ENCODE data around the gene IL17C. TPM values are rescaled to one million over a fixed set of nuclear protein-coding genes. Genes with fewer than 3 reads are reported as not detected.

IL17C gene
- total and polyA plus RNA-seq, 10 of the 15 experiments (the other 5 are each of a cell fraction or from before 2014, with no cell fraction given), result not detected

- POLR2A ChIA-PET, result no interaction called here
- TF ChIP-seq PAX5 (IDR thresholded peaks at IDR 0.05; ENCODE audit: borderline replicate concordance, low read depth, low read length) (no peak), IRF5 (IDR thresholded peaks at IDR 0.05; ENCODE audit: borderline replicate concordance) (no peak), MTA3 (IDR thresholded peaks at IDR 0.05; ENCODE audit: borderline replicate concordance, low read length) (no peak), BMI1 (IDR thresholded peaks at IDR 0.05; ENCODE audit: borderline replicate concordance) (no peak), TAF1 (IDR thresholded peaks at IDR 0.05; ENCODE audit: borderline replicate concordance, low read depth, low read length) (no peak), YY1 (IDR thresholded peaks at IDR 0.05; ENCODE audit: low read depth, low read length) (no peak), ZNF24 (IDR thresholded peaks at IDR 0.05) (no peak), POLR2A (IDR thresholded peaks at IDR 0.05; ENCODE audit: low read depth, low read length) (no peak), MAX (IDR thresholded peaks at IDR 0.05; ENCODE audit: low read depth, low read length) (no peak), HCFC1 (IDR thresholded peaks at IDR 0.05; ENCODE audit: low read length) (no peak), CREM (IDR thresholded peaks at IDR 0.05; ENCODE audit: low read depth) (no peak), LARP7 (IDR thresholded peaks at IDR 0.05) (no peak), CHD2 (IDR thresholded peaks at IDR 0.05; ENCODE audit: borderline replicate concordance, low read depth, low read length) (no peak), FOXM1 (IDR thresholded peaks at IDR 0.05; ENCODE audit: low read depth, low read length) (no peak), POLR2AphosphoS2 (IDR thresholded peaks at IDR 0.05; ENCODE audit: low read depth, low read length) (no peak), ESRRA (IDR thresholded peaks at IDR 0.05; ENCODE audit: low read length) (no peak)
- TF ChIP-seq, protein P1, sequence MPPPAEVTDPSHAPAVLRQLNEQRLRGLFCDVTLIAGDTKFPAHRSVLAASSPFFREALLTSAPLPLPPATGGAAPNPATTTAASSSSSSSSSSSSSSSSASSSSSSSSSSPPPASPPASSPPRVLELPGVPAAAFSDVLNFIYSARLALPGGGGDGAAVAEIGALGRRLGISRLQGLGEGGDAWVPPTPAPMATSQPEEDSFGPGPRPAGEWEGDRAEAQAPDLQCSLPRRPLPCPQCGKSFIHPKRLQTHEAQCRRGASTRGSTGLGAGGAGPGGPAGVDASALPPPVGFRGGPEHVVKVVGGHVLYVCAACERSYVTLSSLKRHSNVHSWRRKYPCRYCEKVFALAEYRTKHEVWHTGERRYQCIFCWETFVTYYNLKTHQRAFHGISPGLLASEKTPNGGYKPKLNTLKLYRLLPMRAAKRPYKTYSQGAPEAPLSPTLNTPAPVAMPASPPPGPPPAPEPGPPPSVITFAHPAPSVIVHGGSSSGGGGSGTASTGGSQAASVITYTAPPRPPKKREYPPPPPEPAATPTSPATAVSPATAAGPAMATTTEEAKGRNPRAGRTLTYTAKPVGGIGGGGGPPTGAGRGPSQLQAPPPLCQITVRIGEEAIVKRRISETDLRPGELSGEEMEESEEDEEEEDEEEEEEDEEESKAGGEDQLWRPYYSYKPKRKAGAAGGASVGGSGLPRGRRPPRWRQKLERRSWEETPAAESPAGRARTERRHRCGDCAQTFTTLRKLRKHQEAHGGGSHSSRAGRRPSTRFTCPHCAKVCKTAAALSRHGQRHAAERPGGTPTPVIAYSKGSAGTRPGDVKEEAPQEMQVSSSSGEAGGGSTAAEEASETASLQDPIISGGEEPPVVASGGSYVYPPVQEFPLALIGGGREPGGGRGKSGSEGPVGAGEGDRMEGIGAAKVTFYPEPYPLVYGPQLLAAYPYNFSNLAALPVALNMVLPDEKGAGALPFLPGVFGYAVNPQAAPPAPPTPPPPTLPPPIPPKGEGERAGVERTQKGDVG (CRISPR knock-in tag; IDR thresholded peaks at IDR 0.05), result no peak
These were observed 20.9 kb upstream of the IL17C start for GRCh38 chr16:88617268-88618031.

More at GRCh38 chr16:88617268-88618031, 20.9 kb upstream of the IL17C start:
- Histone ChIP-seq H3K4me2 (ENCODE audit: control insufficient read depth, insufficient read depth) (no peak overlapping the region), H3K9ac (ENCODE audit: control insufficient read depth, insufficient read depth, low read length) (no peak overlapping the region), H3K36me3 (ENCODE audit: control insufficient read depth in 2 of 2, insufficient read depth in 2 of 2, low read length in 1 of 2) (peaks cover 7 to 31% of the 10 kb centered on the region in 2 experiments; a peak in 3 of 4 replicates), H3K9me3 (replicated peaks; ENCODE audit: control insufficient read depth, insufficient read depth, low read length) (no peaks in the 10 kb centered on the region), H3K4me3 (no peak overlapping the region), H3K27me3 (replicated peaks in 1 of 2; ENCODE audit: control insufficient read depth in 2 of 2, insufficient read depth in 2 of 2, low read length in 1 of 2) (no peaks in the 10 kb centered on the region), H2AFZ (ENCODE audit: control insufficient read depth, low read depth, low read length) (no peak overlapping the region), H3K79me2 (ENCODE audit: control insufficient read depth, insufficient read depth, low read length) (no peaks in the 10 kb centered on the region), H3K27ac (ENCODE audit: control insufficient read depth, insufficient read depth) (no peak overlapping the region), H3K4me1 (ENCODE audit: control insufficient read depth, insufficient read depth, low read length) (no peaks in the 10 kb centered on the region), H4K20me1 (ENCODE audit: control insufficient read depth, insufficient read depth) (no peaks in the 10 kb centered on the region)
- ATAC-seq, result no peak
- ChIA-PET CTCF (no interaction called here), RAD21 (ENCODE audit: unreplicated experiment) (no interaction called here), SMC1A (ENCODE audit: uncharacterized antibody, unreplicated experiment) (interaction anchor here (0.9 to 1.0 kb wide), 2 partner anchors 9 to 28 kb away, joined by 4 read pairs; no protein-coding TSS in a partner anchor)
- no peak for DNase-seq (ENCODE audit: low read depth, low spot score)
- WGBS (ENCODE audit: insufficient coverage, insufficient replicate concordance, low lambda C conversion rate, missing lambda C conversion rate), result 97% methylated on average over 20 of the region's 20 CpGs
- FAIRE-seq, result no peak
- intact Hi-C loops (cut with micrococcal nuclease; ENCODE audit: unreplicated experiment), result no loop called here
- BruUV-seq (replicated peaks), result no TSS peak
- in situ Hi-C loops (cut with MboI), result no loop called here
